HCT116 (cell line): ENCODE data around the gene HMGB4. TPM values are rescaled to one million over a fixed set of nuclear protein-coding genes. Genes with fewer than 3 reads are reported as not detected.

Source experiments
- ATAC-seq: fragments of 200-7000 bp; cut with Tn5 transposase; 2 replicates; pipeline ENCODE4 v1.9.1; 2020; ENCODE audit warnings: mild to moderate bottlenecking, moderate library complexity
- BruUV-seq: library from RNA; stranded (reverse); fragments of 400-500 nt; replicated peaks from 2 replicates; lab custom pipeline; 2021; lab: Mats Ljungman, UMichigan
- CTCF ChIA-PET: fragments of 300-600 bp; sonication (Branson Sonifier 250); formaldehyde crosslinking; loops from one replicate; lab custom pipeline; 2021; ENCODE audit warnings: antibody characterized with exemption; lab: Charles Lee
- POLR2A ChIA-PET: fragments of 300-600, 350-600 bp; sonication (Branson Sonifier 250); formaldehyde crosslinking; loops from one replicate; lab custom pipeline; 2021; ENCODE audit warnings: antibody characterized with exemption; lab: Charles Lee
- RAD21 ChIA-PET, 2 experiments: fragments of 300-600 bp; sonication (Branson Sonifier 250); formaldehyde crosslinking; loops; one replicate each; lab custom pipeline; 2023; ENCODE audit warnings: low total read pairs in 2 of 2; ENCODE audit not compliant: uncharacterized antibody in 2 of 2, unreplicated experiment in 2 of 2, low non-redundant PET in 1 of 2; lab: Charles Lee
- DNase-seq: peaks from one replicate; pipeline ENCODE4 v3.0.0-alpha.2; 2010; ENCODE audit warnings: low read depth, low spot score
- H2AFZ ChIP-seq: fragments of 200-600 bp; shearing (Covaris generic), sonication (generic); 2 replicates; pipeline ENCODE4 v1.6.1; 2017; ENCODE audit warnings: low read depth, mixed run types, mixed read lengths, antibody characterized with exemption, low read length; ENCODE audit not compliant: poor library complexity, severe bottlenecking
- H3K27ac ChIP-seq: 2 replicates; pipeline ENCODE4 v1.5.1; 2012; ENCODE audit warnings: low read depth, low read length
- H3K27me3 ChIP-seq: fragments of 200-600 bp; sonication (generic); 2 replicates; pipeline ENCODE4 v1.6.1; 2016; ENCODE audit warnings: mixed run types, low read length, mixed read lengths; ENCODE audit not compliant: insufficient read depth
- H3K36me3 ChIP-seq, 2 experiments: fragments of 200-500 bp in 1 of 2; fragments of 200-600 bp in 1 of 2; sonication (Bioruptor generic) in 1 of 2; sonication (generic) in 1 of 2; 2 replicates each; pipeline versions ENCODE4 v1.5.1 to v1.6.1; 2014 to 2016; ENCODE audit warnings: low read length in 2 of 2, inconsistent platforms in 1 of 2, mixed read lengths in 1 of 2, mixed run types in 1 of 2; ENCODE audit not compliant: insufficient read depth in 2 of 2, control insufficient read depth in 1 of 2
- H3K4me1 ChIP-seq, 2 experiments: fragments of 200-600 bp in 1 of 2; sonication (generic) in 1 of 2; 2 replicates each; pipeline versions ENCODE4 v1.5.1 to v1.6.1; 2012 to 2017; ENCODE audit warnings: low read length in 2 of 2, inconsistent platforms in 1 of 2, mild to moderate bottlenecking in 1 of 2, mixed read lengths in 1 of 2, mixed run types in 1 of 2, moderate library complexity in 1 of 2; ENCODE audit not compliant: insufficient read depth in 2 of 2, control insufficient read depth in 1 of 2
- H3K4me2 ChIP-seq: fragments of 200-600 bp; sonication (generic); 2 replicates; pipeline ENCODE4 v1.6.1; 2017; ENCODE audit warnings: mixed run types, low read length, mixed read lengths
- H3K4me3 ChIP-seq, 2 experiments: fragments of 200-600 bp in 1 of 2; sonication (generic) in 1 of 2; replicated peaks in 1 of 2; 2 replicates each; pipeline ENCODE4 v1.5.1; 2011 to 2016; ENCODE audit warnings: low read length in 2 of 2, control low read depth in 1 of 2, low read depth in 1 of 2, mild to moderate bottlenecking in 1 of 2, mixed read lengths in 1 of 2, mixed run types in 1 of 2
- H3K79me2 ChIP-seq: fragments of 200-600 bp; sonication (generic); 2 replicates; pipeline ENCODE4 v1.6.1; 2017; ENCODE audit warnings: mild to moderate bottlenecking, mixed run types, low read length, moderate library complexity, mixed read lengths; ENCODE audit not compliant: insufficient read depth
- H3K9ac ChIP-seq: fragments of 200-600 bp; sonication (generic); 2 replicates; pipeline ENCODE4 v1.6.1; 2016; ENCODE audit warnings: low read length, mixed read lengths
- H3K9me2 ChIP-seq: fragments of 200-600 bp; sonication (generic), shearing (Covaris generic); 2 replicates; pipeline ENCODE4 v1.6.1; 2017; ENCODE audit warnings: mixed run types, mild to moderate bottlenecking, moderate library complexity; ENCODE audit not compliant: insufficient read depth
- H3K9me3 ChIP-seq, 2 experiments: fragments of 200-500 bp in 1 of 2; fragments of 200-600 bp in 1 of 2; sonication (Bioruptor generic) in 1 of 2; sonication (generic) in 1 of 2; 2 replicates each; pipeline ENCODE4 v1.6.1; 2014 to 2017; ENCODE audit warnings: low read length in 2 of 2, mixed read lengths in 2 of 2, inconsistent platforms in 1 of 2, low read depth in 1 of 2, mild to moderate bottlenecking in 1 of 2, mixed run types in 1 of 2, moderate library complexity in 1 of 2; ENCODE audit not compliant: control insufficient read depth in 1 of 2, insufficient read depth in 1 of 2
- H4K20me1 ChIP-seq: fragments of 200-600 bp; sonication (generic), shearing (Covaris generic); 2 replicates; pipeline ENCODE4 v1.6.1; 2017; ENCODE audit warnings: mixed run types, mild to moderate bottlenecking, moderate library complexity; ENCODE audit not compliant: insufficient read depth
- ATF3 ChIP-seq: IDR thresholded peaks from 2 replicates; pipeline ENCODE4 v1.6.1; 2012
- CBX3 ChIP-seq: IDR thresholded peaks from 2 replicates; pipeline ENCODE4 v1.6.1; 2012; ENCODE audit warnings: low read depth
- RAD21 ChIP-seq: IDR thresholded peaks from 2 replicates; pipeline ENCODE4 v1.6.1; 2012; ENCODE audit warnings: low read depth, mild to moderate bottlenecking
- YY1 ChIP-seq: IDR thresholded peaks from 2 replicates; pipeline ENCODE4 v1.6.1; 2011; ENCODE audit warnings: low read length, low read depth, moderate library complexity, mild to moderate bottlenecking; ENCODE audit not compliant: insufficient replicate concordance; ENCODE audit errors: extremely low read depth
- ZNF274 ChIP-seq: fragments of 200-500 bp; sonication (Bioruptor generic); IDR thresholded peaks from 2 replicates; pipeline ENCODE4 v1.6.1; 2014; ENCODE audit warnings: mild to moderate bottlenecking, low read depth, low read length, inconsistent platforms
- intact Hi-C: fragments of 100-400 bp; cut with micrococcal nuclease; formaldehyde crosslinking; loops from 2 replicates; pipeline ENCODE4 v1.10.0; 2022
- total RNA-seq: library from RNA; stranded (reverse); gene quantifications from one replicate; pipeline ENCODE4 v1.2.1, GENCODE V29; 2021; ENCODE audit not compliant: unreplicated experiment

HMGB4 gene
- total RNA-seq, 1 experiment from 2014 or later: not detected

- DNase-seq (no peak), ATAC-seq (no peak)
- no peaks in the 10 kb centered on the region for H3K79me2 ChIP-seq
- no peaks in the 10 kb centered on the region for H4K20me1 ChIP-seq
- H2AFZ ChIP-seq: no peak overlapping the region
- H3K9me2 ChIP-seq: no peaks in the 10 kb centered on the region
- no peaks in the 10 kb centered on the region for H3K36me3 ChIP-seq
- BruUV-seq: no TSS peak
- RAD21 ChIA-PET: no interaction called here
- no peak overlapping the region for H3K9ac ChIP-seq
- H3K4me2 ChIP-seq: no peak overlapping the region
- no peak overlapping the region for H3K27ac ChIP-seq
- no peak overlapping the region for H3K4me3 ChIP-seq
- intact Hi-C loops: no loop called here
- no peak for TF ChIP-seq ATF3
- TF ChIP-seq ZNF274: no peak
- H3K9me3 ChIP-seq: peaks cover 0 to under 1% of the 10 kb centered on the region in 2 experiments; a peak in 1 of 4 replicates
- no peaks in the 10 kb centered on the region for H3K4me1 ChIP-seq
- POLR2A ChIA-PET: no interaction called here
- CTCF ChIA-PET: no interaction called here
- H3K27me3 ChIP-seq: peaks cover 17% of the 10 kb centered on the region; the same call in 1 of the 2 replicates
Measured at GRCh38 chr1:33867684-33868083, 3.8 kb downstream of the HMGB4 start.

- intact Hi-C loops: no loop called here
- Histone ChIP-seq H3K4me1 (no peaks in the 10 kb centered on the region), H3K9me2 (no peaks in the 10 kb centered on the region), H3K9ac (no peak overlapping the region), H2AFZ (no peak overlapping the region), H4K20me1 (no peaks in the 10 kb centered on the region), H3K9me3 (peaks cover 0 to 8% of the 10 kb centered on the region in 2 experiments; a peak in 1 of 4 replicates), H3K36me3 (no peaks in the 10 kb centered on the region), H3K4me3 (no peak overlapping the region), H3K79me2 (no peaks in the 10 kb centered on the region), H3K27me3 (peaks cover 13% of the 10 kb centered on the region; the same call in 1 of the 2 replicates), H3K27ac (no peak overlapping the region), H3K4me2 (no peak overlapping the region)
- TF ChIP-seq CBX3 (no peak), YY1 (no peak), RAD21 (no peak)
- RAD21 ChIA-PET: no interaction called here
- no TSS peak for BruUV-seq
- POLR2A ChIA-PET: no interaction called here
- no peak for DNase-seq
- CTCF ChIA-PET: no interaction called here
- ATAC-seq: no peak
Measured at GRCh38 chr1:33872275-33872674, 8.4 kb downstream of the HMGB4 start.
